ENCODE data around the gene KLC3. TPM values are rescaled to one million over a fixed set of nuclear protein-coding genes. Genes with fewer than 3 reads are reported as not detected.

Gene KLC3
- 0.23 TPM in 1 of 2 replicates, not detected in the other for polyA plus RNA-seq

DNA sequence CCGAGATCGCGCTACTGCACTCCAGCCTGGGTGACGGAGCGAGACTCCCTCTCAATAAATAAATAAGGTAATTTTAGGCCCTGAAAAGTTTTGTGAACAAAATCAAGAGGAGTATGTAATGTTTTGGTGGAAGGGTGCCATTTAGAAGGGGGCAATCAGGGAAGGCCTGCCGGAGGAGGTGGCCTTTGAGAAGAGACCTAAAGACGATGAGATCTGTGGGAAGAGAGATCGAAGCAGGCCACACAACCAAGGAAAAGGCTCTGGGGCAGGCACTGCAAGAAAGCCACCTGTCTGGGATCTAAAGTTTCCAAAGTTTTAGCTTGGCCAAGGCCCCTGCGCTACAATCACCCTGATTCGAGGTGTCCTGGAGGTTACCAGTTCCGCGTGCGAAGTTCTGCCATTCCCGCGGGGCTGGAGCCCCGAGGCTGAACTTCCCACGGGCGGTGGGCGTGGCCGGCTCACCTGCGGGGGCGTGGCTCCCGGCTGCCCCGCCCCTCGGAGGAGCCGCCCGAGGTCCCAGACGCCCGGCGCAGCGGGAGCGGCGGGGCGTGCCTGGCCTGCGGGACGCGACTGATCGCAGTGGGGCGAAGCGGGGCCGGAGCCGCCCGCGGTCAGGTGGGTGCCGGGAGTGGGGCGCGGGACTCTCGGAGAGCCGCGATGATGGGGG is at the start of gene KLC3:
KLC3 (plus strand) TSS at position 519 of the 667 bp plus-strand sequence. CDS start 4,792 bp downstream, outside the sequence.

GRCh38 chr19:45322744-45323281 is 17.7 kb upstream of the KLC3 start, which contains the start of gene CKM:
CKM (minus strand) TSS chr19:45322875; CDS start chr19:45319713, 3,162 bp downstream.

DNA sequence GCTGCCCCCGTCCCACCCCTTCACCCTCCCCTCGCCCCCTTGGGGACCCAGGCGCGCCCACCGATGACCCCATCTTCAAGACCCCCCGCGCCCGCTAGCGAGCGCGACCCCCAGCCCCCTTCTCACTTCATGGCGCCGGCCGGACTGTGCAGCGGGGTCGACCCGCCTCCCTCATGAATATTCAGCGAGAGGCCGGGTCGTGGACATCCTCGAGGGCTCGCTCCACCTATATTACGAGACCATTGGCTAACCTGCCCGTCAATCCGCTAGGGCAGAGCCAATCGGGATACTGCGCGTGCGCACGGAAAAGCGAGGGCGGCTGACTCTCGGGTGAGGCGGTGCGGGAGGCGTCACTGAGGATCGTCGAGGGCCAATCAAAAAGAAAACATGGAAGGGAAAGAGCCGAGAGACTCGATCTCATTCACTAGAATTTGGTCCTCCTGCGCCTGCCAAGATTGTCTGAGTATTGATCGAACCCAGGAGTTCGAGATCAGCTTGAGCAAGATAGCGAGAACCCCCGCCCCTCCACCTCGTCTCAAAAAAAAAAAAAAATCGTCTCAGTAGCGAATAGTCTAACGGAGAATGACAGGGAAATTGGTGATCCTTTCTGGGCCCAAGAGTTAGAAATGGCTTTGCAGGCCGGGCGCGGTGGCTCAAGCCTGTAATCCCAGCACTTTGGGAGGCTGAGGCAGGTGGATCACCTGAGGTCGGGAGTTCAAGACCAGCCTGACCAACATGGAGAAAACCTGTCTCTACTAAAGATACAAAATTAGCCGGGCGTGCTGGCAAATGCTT is 30.1 kb downstream of the KLC3 start, which contains the start of gene ERCC2:
ERCC2 (minus strand) TSS at position 164 of the 795 bp plus-strand sequence; CDS start at position 131, 33 bp downstream.

Other genes starting within 250 kb of the KLC3 start
- 0.38 TPM in 1 of 2 replicates, not detected in the other for gene PPP1R37, start 247.6 kb upstream of the KLC3 start, polyA plus RNA-seq
- not detected in 2 replicates for gene NKPD1, start 179.8 kb upstream of the KLC3 start, polyA plus RNA-seq
- gene TRAPPC6A, start 162.5 kb upstream of the KLC3 start, polyA plus RNA-seq, result 21.4 and 25.5 TPM in 2 replicates
- gene BLOC1S3, start 162.0 kb upstream of the KLC3 start, polyA plus RNA-seq, result 1.6 and 4.4 TPM in 2 replicates
- not detected in 2 replicates for gene EXOC3L2, start 95.3 kb upstream of the KLC3 start, polyA plus RNA-seq
- gene MARK4, start 89.5 kb upstream of the KLC3 start, polyA plus RNA-seq, result 3.1 and 3.7 TPM in 2 replicates
- not detected in 2 replicates for gene CKM, start 17.9 kb upstream of the KLC3 start, polyA plus RNA-seq
- 1.4 and 2.7 TPM in 2 replicates for gene ERCC2, start 29.8 kb downstream of the KLC3 start, polyA plus RNA-seq
- not detected in 2 replicates for gene PPP1R13L, start 64.3 kb downstream of the KLC3 start, polyA plus RNA-seq
- 0.99 and 1.5 TPM in 2 replicates for gene POLR1G, start 65.9 kb downstream of the KLC3 start, polyA plus RNA-seq
- gene ERCC1, start 83.2 kb downstream of the KLC3 start, polyA plus RNA-seq, result 21.0 and 25.6 TPM in 2 replicates
- gene FOSB, start 127.2 kb downstream of the KLC3 start, polyA plus RNA-seq, result not detected in 2 replicates
- 1.6 TPM in 1 of 2 replicates, not detected in the other for gene RTN2, start 156.3 kb downstream of the KLC3 start, polyA plus RNA-seq
- 0.30 TPM in 1 of 2 replicates, not detected in the other for gene PPM1N, start 157.7 kb downstream of the KLC3 start, polyA plus RNA-seq
- not detected in 2 replicates for gene VASP, start 166.7 kb downstream of the KLC3 start, polyA plus RNA-seq
- gene OPA3, start 244.1 kb downstream of the KLC3 start, polyA plus RNA-seq, result 0.65 and 0.97 TPM in 2 replicates